Raji (cell line): ENCODE measurements around the gene KRTDAP.

Experiments used
- POLR2A ChIP-seq: IDR thresholded peaks from 2 replicates; pipeline ENCODE4 v1.6.1; 2011; ENCODE audit warnings: low read depth, low read length, control low read depth; ENCODE audit not compliant: insufficient read depth

KRTDAP gene

GRCh38 chr19:35498220-35498619 lies 8.0 kb upstream of the KRTDAP start:
- no peak for TF ChIP-seq POLR2A

- no peak for TF ChIP-seq POLR2A
These were observed 7.1 kb upstream of the KRTDAP start for GRCh38 chr19:35497406-35497805.

- TF ChIP-seq POLR2A = no peak
These were observed 5.1 kb upstream of the KRTDAP start for GRCh38 chr19:35495107-35496064.

GRCh38 chr19:35493971-35494370 lies 3.7 kb upstream of the KRTDAP start:
- no peak for TF ChIP-seq POLR2A

- no peak for TF ChIP-seq POLR2A
These were observed 1.6 kb upstream of the KRTDAP start for GRCh38 chr19:35491836-35492360.

GRCh38 chr19:35488677-35489076 lies 1.6 kb downstream of the KRTDAP start:
- no peak for TF ChIP-seq POLR2A

GRCh38 chr19:35487656-35488182 lies 2.5 kb downstream of the KRTDAP start:
- no peak for TF ChIP-seq POLR2A

- no peak for TF ChIP-seq POLR2A
These were observed 4.0 kb downstream of the KRTDAP start for GRCh38 chr19:35486268-35486708.

GRCh38 chr19:35484252-35485036 lies 5.8 kb downstream of the KRTDAP start:
- TF ChIP-seq POLR2A = no peak

- no peak for TF ChIP-seq POLR2A
These were observed 7.2 kb downstream of the KRTDAP start for GRCh38 chr19:35483089-35483488.

- TF ChIP-seq POLR2A = no peak
These were observed 11.2 kb downstream of the KRTDAP start for GRCh38 chr19:35478794-35479677.

- no peak for TF ChIP-seq POLR2A
These were observed 14.1 kb downstream of the KRTDAP start for GRCh38 chr19:35476149-35476548.

- TF ChIP-seq POLR2A = no peak
These were observed 16.2 kb downstream of the KRTDAP start for GRCh38 chr19:35474104-35474503.

- no peak for TF ChIP-seq POLR2A
These were observed 18.3 kb downstream of the KRTDAP start for GRCh38 chr19:35471946-35472345.

GRCh38 chr19:35470128-35470527 lies 20.1 kb downstream of the KRTDAP start:
- no peak for TF ChIP-seq POLR2A

- TF ChIP-seq POLR2A = no peak
These were observed 21.6 kb downstream of the KRTDAP start for GRCh38 chr19:35468637-35469036.
